GM19240 (cell line): ENCODE results near the gene IL6R.

Experiments
- DNase-seq: peaks from one replicate; pipeline ENCODE4 v3.0.0; 2011; ENCODE audit warnings: low spot score; ENCODE audit not compliant: insufficient read length

IL6R gene

DNA sequence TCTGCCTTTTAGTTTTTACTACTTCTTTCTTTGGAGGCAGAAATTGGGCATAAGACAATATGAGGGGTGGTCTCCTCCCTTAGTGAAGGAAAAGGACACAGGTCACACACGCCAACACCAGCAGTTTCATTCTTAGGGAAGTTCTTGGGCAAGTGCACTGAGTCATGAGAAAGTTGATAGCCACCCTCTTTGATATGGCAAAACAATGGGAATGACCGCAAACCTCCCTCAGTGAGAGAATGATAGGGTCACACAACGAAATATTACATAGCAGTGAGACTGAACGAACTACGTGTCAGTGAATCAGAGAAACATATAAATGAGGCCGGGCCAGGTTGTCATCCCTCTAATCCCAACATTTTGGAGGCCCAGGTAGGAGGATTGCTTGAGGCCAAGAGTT lies 20.0 kb downstream of the IL6R start:
- no peak for DNase-seq

DNA sequence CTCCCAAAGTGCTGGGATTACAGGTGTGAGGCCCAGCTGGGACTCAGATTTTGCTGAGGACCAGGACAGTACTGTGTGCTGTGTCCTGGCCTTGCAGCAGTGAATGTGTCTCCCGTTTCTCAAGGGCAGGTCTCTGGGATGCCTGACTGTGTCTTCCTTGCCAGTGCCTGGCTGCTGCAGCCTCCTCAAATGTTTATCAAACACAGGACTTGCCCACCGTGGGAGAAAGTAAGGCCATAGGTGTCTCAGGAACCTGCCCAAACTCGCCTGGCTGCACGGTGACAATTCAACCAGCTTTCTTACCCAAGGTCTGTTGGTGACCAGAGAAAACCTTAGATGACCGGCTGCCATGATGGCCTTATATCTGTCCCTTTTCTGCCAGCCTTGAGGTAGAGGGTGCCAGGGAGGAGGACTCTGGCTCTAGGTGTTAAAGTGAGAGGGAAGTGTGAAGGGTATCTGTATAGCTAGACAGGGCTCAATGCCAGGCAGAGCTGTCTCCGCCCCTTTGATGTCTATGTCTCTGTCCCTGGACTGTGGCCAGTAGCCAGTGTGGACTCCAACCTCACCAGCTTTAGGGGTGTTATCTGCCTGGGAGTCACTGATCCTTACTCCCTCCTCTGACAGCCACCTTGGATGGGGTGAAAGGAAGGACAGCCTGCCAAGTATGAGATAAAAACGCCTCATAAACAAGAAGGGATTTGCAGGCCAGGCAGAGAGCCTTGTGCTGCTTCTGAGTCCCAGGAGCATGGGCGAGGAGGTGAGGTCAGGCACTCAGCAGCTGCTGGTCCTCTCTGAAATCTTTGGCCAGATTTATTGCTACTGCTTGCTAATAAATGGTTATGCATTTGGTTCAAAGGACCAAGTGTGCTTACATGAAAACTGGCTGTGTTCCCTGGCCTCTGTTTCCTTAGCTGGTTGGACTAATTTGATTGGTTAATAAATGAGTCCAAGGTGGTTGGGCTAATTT lies 22.3 kb downstream of the IL6R start:
- DNase-seq, result no peak

DNA sequence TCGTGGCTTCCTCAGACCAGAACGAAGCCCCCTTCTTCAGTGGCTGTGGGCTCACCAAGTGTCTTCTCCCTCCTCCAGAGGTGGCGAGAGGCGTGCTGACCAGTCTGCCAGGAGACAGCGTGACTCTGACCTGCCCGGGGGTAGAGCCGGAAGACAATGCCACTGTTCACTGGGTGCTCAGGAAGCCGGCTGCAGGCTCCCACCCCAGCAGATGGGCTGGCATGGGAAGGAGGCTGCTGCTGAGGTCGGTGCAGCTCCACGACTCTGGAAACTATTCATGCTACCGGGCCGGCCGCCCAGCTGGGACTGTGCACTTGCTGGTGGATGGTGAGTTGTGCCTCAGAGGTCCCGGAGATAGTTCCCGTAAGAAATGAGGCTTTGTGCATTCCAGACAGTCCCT lies 24.0 kb downstream of the IL6R start:
- DNase-seq, result no peak

DNA sequence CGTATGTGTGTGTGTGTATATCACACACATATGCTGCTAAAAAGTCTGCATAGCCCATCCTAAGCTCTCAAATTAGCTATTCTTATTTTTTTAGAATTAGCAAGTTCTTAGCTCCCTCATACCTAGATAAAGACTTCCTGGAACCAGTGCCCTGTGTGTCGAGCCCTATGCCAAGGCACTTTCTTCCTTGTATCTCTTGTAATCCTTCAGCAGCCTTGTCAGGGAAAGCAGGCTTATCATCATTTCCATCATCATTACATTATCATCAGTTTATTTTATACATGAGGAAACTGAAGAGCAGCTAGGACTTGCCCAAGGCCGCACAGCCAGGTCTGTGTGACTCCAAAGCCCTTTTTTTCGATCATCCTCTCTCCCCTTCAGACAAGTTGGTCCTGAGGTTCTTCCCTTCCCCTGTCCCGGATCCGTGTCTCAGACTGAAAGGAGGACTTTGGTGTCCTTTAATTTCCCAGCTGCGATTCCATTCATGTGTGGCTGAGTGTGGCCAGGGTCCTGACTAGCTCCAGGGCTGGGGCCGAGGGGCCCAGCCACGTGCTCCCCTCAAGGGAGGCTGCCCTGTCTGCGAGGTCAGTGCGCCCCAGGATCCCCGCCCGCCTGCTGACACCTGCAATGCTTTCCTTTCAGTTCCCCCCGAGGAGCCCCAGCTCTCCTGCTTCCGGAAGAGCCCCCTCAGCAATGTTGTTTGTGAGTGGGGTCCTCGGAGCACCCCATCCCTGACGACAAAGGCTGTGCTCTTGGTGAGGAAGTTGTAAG lies 24.9 kb downstream of the IL6R start:
- DNase-seq, result no peak

DNA sequence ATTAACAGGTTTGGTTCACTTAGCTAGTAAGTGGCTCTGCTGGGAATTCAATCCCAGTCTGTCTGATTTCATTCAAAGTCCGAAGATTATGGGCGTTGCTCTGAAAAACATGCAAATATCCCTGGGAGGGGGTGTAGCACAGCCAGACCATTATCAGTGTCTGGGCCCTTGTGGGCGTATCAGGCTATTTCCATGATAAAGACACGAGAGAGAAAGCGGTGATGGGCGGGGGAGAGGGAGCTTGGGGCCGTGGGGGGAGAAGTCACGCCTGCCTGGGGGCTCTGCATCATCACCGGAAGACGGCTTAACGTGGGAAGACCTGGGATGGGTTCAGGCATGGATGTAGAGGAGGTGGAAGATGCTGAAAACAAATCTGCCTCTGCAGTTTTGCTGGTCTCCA lies 25.8 kb downstream of the IL6R start:
- no peak for DNase-seq

DNA sequence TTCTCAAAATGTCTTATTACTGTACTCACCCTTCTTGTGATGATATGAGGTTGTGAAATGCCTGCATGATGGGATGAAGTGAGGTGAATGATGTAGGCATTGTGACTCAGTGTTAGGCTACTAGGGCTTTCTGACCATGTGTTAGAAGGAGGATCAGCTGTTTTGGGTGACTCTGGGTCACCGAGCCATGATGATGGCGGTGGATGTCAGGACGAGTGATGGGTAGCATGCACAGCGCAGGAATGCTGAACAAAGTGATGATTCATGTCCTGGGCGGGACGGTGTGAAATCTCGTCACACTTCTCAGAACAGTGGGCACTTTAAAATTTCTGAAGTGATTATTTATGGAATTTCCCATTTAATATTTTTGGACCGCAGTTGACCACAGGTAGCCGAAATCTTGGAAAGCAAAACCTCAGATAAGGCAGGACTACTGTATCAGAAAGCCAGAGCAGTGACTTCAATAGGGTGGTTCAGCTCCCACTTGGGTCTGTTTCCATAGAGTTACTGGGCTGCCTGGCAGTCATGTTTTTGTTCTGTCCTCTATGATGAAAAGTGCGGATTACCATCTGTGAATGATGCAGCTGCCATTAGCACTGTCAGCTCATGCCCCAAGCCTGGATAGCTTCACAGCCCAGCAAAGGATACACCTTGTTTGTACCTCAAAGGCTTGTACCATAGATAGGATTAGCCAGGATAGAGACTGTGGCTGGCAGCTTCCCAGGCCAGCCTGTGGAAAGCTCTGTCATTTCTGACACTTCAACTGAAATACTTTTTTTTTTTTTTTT lies 26.6 kb downstream of the IL6R start:
- no peak for DNase-seq

DNA sequence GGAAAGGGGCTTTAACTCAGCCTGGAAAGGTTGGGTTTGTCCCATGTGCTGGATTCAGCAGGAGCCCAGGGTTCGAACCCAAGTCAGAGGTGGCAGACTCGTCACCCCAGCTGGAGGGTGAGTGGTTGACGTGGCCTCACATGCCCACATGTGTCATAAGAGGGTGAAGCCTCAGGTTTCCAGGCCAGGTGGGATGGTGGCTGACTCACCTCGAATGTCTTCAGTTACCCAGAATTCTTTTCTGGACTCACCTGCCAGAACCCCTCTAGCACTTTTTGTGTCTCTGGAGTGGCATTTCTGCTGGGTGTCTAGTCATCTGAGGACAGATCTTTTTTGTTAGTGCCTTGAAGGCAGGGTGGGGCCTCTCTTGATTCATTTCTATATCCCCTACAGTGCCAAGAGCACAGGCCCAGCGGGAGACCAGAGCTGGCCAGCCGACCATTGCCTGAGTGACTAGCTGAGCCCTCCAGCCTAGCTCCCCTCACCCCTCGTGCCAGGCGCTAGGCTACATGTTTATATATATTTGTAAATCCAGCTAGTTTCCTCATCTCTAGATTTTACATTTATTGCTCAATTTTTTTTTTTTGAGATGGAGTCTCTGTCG lies 28.1 kb downstream of the IL6R start:
- no peak for DNase-seq

DNA sequence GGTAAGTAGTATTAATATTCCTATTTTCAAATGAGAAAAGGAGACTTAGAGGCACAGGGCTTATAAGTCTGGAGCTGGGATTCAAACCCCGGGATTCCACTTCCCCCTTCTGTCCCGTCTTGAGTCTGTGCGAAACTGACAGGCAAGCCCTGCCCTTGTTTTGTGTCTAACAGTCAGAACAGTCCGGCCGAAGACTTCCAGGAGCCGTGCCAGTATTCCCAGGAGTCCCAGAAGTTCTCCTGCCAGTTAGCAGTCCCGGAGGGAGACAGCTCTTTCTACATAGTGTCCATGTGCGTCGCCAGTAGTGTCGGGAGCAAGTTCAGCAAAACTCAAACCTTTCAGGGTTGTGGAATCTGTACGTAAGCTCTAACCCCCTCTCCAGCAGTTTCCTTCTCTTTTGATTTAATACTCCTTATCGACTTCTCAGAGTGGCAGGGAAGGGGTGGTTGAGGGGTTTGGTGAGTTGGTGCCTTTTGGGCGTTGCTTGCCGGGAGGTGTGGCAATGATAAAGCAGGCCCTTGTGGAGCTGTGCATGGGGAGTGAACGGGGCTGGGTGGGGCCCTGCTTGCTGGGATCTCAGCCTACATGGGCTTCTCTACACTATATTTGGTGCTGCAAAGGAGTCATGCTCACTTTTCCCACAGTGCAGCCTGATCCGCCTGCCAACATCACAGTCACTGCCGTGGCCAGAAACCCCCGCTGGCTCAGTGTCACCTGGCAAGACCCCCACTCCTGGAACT lies 29.4 kb downstream of the IL6R start:
- no peak for DNase-seq

DNA sequence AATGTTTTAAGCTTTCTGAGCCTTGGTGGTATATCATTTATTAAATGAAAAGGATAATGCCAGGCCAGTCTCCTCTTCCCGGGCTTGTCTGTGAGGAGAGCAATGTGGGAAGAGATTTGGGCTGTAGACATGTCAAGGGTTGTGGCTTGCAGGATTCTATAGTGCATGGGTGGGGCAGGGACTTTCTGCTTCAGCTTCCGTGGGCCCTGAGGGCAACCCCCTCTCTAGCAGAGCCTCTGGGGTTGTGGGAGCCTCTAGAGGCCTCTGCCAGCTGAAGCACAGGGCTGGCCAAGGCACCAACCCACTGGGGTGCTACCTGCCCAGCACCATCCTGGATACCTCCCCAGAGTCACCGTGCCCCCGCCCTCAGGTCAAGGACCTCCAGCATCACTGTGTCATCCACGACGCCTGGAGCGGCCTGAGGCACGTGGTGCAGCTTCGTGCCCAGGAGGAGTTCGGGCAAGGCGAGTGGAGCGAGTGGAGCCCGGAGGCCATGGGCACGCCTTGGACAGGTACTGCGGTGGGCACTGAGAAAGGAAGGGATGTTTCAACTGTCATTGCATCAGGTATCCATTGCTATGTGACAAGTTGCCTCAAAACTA lies 30.6 kb downstream of the IL6R start:
- no peak for DNase-seq

DNA sequence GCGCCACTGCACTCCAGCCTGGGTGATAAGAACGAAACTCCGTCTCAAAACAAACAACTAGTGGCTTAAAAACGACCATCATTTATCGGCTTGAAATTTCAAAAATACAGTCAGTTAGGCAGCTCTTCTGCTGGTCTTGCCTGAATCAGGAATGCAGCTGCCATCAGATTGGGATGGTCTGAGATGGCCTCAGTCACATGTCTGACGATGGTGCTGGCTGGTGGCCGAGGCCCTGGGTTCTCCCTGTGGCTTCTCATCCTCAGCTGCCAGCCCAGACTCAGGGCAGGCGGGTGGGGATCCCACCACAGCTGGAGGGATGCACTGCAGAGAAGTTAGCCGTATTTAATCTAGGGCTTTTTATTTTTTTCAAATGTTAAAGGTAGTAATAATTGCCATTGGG lies 31.3 kb downstream of the IL6R start:
- no peak for DNase-seq

DNA sequence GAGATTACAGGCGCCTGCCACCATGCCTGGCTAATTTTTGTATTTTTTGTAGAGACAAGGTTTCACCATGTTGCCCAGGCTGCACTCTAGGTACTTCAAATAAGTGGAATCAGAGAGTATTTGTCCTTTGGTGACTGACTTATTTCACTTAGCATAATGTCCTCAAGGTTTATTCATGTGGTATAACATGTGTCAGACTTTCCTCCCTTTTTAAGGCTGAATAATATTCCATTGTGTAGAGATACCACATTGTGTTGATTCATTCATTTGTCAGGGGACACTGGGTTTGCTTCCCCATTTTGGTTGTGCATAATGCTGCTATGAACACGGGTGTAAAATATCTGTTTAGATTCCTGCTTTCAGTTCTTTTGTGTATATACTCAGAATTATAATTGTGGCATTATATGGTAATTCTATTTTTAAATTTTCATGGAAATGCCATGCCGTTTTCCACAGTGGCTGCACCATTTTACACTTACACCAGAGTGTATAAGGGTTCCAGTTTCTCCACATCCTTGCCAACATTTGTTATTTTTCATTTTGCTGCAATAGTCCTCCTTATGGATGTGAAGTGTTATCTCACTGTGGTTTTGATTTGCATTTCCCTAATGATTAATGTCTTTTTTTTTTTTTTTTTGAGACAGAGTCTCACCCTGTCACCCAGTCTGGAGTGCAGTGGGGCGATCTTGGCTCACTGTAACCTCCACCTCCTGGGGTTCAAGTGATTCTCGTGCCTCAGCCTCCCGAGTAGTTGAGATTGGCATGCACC lies 35.1 kb downstream of the IL6R start:
- no peak for DNase-seq

DNA sequence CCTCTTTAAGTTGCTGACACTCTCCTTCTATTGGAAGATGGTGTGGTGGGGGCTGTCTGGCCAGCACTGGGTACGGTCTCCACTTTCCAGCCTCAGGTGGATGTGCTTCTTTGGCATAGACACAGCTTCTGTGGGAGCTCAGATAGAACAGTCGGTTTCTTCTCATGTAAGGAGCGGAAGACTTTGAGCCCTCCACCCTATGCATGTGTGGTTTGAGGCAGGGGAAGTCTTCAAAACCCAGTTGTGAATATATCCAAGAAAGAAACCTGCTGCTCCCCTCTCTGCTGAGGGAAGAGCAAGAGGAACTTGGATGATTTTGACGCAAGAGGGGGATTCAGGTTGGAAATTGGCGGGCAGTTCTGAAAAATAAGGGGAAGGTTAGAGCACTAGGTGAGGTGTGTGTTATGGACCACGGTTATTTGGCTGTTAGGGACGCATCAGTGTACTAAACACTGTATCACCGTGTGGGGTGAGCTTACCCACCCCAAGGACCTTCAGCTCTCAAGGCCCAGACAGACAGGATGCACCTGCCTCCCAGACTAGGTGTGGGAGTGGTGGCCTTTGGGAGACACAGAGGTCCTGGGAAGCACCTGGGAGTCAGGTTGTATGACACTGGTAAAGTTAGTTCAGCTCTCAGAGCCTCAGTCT lies 36.2 kb downstream of the IL6R start:
- DNase-seq, result no peak

DNA sequence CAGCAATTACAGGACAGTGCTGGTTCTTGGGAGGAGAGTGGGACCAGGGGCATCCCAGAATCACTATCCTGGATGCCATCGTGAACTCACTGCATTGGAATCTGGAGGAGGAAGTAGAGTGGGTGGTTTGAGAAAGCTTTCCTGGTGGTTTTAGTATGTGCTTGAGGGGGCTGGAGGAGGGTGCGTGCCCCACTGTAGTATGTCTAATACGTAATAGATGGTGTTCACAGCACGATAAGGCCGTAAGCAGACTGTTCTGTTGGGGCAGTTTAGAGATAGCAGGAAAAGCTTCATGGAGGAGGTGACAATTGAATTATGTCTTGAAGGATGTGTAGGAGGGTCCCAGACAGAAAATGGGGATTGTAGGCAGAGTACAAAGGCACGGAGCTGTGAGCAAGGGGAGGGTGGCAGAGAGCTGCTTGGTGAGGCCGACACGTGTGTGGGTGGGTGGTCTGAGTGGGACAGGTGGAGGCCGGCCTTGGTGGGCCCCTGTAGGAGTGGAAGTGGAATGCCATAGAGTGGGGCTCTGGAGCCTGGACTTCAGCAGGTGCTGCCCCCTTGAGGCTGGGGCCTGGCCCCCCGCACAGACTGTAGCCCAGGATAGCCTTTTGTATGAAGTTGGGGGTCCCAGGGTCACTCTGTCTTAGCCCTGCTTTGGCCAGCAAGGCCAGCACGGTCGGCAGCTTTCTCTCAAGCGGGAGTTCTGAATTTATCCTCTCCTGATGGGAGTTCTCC lies 37.0 kb downstream of the IL6R start:
- DNase-seq, result no peak

DNA sequence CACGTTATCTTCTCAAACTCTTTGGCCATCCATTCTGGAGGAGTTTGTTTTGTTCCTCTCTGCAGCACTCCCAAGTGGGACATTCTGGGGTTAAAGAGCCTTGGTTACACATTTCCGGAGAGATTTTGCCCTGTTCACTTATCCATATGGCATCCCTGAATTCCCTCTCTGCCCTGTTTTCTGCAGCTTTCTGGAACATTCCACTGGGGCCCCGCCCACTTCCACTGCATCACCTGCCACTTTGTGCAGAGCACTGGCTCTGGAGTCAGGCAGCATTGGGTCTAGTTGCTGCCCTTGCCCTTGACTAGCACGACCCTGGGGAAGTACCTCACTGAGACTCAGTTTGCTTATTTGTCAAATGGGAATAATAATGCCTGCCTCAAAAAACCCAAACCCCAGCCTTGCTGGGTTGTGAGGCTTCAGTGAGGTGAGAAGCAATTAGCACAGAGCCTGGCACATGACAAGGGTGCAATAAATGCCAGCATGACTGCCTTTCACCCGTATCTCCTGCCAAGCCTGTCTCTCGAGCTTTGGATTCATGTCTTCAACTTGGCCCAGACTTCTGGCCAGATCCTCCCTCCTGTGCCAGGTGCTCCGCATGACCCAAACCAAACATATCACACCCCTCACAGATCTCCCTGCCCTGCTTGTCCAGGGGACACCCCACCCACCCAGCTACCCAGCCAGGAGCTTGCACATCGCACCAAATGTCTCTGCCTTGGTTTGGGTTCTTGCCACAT lies 38.3 kb downstream of the IL6R start:
- DNase-seq, result no peak

DNA sequence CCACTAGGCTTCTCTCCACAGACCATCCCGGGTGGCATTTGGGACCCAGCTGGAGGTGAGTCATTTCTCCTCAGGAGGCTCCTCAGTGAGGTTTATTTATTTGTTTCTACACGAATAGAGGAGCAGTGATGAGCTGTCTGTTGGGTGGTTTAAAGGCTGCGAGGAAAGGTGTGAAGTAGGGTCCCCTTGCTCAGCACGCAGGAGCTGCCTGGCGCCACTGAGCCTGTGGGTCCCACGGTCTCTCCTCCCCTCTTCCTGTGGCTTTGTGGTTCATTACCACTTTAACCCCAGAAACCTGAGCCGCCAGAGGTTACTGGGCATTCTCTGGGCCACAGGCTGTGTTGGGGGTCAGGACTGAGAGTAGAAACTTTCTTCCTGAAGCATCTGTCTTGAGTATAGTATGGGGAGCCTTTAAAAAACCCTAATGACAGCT lies 39.9 kb downstream of the IL6R start:
- DNase-seq, result peak; percentile 69

DNA sequence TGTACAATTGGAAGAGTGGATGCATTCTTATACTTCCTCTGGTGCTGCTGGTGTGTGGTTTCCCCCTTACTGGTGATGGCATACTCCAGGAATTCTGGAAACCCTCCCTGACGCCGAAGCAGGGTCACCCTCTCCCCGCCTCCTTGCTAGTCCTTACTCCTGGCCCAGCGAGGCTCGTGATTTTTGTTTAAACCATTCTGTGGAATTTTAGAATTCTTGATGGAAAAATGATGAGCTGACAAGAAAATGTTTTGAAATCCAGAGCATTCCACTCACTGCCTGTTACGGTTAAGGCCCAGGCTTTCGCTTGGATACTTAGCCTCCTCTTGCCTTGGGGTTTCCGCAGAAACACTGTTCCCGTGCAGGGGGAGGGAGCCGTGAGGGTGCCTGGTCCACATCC lies 41.1 kb downstream of the IL6R start:
- DNase-seq, result no peak

DNA sequence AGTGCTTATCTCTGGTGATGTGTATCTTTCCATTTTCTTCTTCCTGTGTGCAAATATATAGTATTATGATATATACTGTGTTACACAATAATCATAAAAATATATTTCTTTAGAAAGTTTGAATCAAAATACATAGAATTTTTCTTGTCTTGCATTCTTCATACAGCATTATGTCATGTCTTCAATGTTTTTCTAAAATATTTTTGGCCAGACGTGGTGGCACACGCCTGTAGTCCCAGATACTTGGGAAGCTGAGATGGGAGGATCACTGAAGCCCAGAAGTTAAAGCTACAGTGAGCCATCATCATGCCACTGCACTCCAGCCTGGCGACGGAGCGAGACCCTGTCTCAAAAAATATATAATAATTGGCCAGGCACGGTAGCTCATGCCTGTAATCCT lies 41.6 kb downstream of the IL6R start:
- DNase-seq, result no peak
